NCI-H510A treated with DMSO at 0.1 percent for 48 hours (cell line): ENCODE results near the gene SLC12A4.
"Not testable (repeated sequence)": the region's sequence is repeated elsewhere in the genome, so short reads cannot be mapped to it uniquely, and the experiment has no call there.

Experiments
- DNase-seq: peaks from one replicate; lab custom pipeline; 2025; lab: John Stamatoyannopoulos, UW

The SLC12A4 gene

GRCh38 chr16:67941469-67942199 lies 26.8 kb downstream of the SLC12A4 start:
- DNase-seq: no peak

DNA sequence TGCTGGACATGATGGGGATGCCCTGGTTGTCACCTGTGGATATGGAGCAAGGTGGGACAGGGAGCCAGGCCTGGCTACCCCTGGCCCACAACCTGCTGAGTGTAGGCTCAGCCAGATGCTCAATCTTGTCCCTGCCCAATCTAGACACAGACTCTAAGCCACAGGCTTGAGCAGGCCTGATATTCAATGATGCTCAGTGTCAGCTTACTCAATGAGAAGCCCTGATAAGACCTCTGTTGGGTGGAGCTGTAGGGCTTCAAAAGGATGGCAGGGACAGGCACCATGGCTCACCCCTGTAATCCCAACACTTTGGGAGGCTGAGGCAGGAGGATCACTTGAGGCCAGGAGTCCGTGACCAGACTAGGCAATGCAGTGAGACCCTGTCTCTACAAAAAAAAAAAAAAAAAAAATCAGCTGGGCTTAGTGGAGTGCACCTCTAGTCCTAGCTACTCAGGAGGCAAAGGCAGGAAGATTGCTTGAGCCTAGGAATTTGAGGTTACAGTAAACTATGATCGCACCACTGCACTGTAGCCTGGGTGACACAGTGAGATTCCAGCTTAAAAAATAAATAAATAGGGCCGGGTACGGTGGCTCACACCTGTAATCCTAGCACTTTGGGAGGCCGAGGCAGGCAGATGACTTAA lies 27.9 kb downstream of the SLC12A4 start:
- no peak for DNase-seq

GRCh38 chr16:67939507-67940445 lies 28.7 kb downstream of the SLC12A4 start:
- DNase-seq: no peak

- DNase-seq: not testable (repeated sequence)
Observed at GRCh38 chr16:67937713-67938112, 30.7 kb downstream of the SLC12A4 start.

DNA sequence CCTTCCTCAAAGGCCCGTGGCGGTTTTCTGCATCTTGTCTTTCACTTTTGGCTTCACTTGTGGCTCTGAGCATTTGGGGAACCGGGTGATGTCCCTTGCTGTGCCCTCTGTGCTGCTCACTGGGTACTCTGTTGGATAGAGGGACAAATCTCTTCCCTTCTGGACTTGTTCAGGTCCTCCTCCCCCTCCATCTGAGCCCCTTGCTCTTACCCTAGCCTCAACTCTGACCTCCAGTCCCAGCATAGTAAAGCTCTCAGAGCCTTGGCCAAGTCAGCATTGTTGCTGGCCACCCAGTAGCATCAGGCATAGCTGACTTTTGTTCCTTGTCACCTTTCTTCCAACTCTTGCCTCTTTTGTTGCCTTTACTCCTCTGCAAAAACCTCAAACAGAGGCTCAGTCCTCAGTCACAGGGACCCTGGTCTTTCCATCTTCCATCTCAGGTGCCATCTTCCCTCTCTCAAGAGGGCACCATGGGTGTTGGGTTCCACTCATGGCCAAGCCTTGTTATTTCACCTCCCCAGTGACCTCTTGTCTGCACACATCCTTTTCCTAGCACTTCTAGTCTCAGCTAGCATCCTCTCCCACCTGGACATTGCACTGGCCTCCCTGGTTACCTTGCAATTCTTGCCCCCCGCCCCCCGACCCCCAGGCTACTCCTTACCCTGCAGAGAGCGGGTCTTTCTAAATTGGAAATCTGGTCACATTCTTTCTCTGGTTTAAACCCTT lies 31.4 kb downstream of the SLC12A4 start:
- peak; percentile 17 for DNase-seq

DNA sequence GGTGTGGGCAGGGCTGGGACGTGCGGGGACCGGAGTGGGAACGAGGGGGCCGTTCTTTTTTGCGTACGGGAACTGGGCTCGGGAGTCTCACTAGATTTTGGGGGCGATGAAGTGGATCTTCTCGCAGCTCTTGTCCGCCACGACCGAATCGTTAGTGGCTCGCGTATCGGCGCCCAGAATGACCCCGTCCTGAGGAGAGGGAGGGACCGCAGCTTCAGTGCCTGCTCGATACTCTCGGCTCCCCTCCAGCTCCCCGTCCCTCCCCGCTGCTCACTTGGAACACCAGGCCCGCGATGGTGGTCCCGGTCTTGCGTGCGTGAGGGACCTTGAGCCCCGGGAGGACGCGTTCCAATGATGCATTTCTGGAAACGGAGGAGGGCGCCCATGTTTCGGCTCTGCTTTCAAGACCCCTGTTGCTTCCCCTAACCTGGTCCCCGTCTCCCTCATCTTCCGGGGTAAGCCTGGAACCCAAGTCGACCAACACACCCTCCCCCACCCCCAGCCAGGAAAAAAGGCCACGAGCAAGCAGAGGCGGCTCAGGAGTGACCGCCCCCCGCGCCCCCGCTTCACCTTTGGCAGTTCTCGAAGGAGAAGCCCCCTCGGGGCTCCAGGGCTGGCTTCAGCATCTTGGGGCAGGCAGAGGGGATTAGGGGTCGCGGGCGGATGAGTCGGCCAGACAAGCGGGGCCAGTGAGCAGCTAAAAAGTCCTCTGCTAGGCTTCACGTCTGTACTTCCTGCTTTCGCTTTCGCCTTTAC lies 32.1 kb downstream of the SLC12A4 start, which contains the start of gene PSMB10:
Gene PSMB10 (minus strand): TSS at position 727 of the 756 bp plus-strand sequence. CDS start 101 bp downstream, at position 626.
- no peak for DNase-seq

DNA sequence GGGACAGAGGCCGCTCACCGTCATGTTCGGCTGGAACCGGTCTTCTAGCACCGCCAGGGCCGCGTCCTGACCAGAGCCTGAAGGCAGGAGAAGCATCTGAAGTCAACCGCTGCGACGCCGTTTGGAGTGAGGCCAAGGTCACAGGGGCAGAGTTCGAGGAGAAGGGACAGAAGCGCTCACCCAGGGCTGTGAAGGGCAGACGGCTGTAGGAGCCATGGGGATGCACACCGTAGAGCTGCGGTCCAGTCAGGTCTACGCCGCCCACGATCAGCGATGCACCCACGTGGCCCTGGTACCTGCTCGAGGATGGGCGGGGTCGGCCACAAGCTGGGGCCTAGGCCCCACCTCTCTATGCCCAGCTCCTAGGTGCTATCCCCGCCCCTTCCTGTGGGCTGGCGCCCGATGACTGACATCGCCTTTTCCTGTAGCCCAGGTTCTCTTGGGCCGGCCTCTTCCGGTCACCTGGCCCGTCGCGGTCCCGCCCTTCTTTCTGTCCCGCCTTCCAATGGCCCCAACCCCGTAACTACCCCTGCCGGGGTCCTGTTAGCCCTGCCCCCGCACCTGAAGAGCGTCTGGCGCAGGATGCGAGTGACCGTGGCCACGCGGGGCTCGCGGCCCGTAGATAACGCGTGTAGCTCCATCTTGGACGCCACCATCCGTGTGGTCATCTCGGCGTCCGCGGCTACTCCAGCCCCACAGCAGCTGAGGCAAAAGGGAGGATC lies 32.9 kb downstream of the SLC12A4 start:
- peak; percentile 93 for DNase-seq

GRCh38 chr16:67935101-67935401 lies 33.4 kb downstream of the SLC12A4 start:
- no peak for DNase-seq

DNA sequence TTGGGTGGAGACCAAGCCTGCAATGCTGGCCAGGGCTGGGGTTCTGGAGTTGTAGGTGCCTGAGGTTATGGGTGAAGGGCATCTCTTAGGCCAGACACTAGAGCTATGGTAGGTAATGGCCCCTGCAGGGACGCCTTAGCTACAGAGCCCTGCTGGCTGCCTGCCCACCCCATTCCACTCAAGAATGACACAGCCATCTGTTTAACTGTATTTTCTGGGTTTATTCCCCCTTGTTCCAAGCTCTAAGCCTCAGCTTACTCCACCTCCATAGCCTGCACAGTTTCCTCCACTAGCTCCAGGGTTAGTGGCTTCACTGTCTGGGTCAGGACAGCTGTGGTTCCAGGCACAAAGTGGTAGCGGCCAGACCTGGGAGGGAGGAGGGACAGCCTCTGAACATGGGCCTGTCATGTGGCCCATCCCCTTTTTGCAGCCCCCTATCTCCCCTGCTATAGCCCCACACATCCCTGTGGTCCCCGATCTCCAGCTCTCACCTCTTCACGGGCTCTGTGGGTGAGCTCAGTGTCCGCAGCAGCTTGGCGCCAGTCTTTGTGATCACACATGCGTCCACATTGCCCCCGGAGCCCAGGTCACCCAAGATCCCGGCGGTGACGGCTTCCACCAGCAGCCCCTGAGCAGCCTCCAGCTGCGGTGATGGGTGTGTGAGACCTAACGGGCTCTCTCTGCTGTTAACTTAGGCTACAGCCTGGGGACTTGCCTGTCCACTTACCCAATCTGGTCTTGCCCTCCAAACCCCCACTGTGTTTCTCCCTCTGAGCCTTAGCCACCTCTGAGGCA lies 33.9 kb downstream of the SLC12A4 start:
- no peak for DNase-seq

- DNase-seq: no peak
Observed at GRCh38 chr16:67933805-67934204, 34.6 kb downstream of the SLC12A4 start.

DNA sequence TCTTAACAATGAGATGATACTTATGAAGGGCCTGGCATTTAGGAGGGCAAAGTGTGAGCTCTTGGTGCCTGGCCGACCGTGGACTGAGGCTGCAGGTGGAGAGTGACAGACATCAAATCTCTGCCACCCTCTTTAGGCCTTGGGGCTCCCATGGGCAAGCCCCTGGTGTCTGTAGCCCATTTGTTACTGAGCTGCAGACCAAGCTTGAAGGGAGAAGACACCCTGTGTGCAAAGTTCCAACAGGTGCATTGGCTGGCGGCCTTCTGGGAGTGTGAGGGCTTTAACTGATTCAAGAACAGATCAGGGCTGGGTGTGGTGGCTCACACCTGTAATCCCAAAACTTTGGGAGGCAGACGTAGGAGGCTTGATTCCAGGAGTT lies 36.0 kb downstream of the SLC12A4 start:
- no peak for DNase-seq

DNA sequence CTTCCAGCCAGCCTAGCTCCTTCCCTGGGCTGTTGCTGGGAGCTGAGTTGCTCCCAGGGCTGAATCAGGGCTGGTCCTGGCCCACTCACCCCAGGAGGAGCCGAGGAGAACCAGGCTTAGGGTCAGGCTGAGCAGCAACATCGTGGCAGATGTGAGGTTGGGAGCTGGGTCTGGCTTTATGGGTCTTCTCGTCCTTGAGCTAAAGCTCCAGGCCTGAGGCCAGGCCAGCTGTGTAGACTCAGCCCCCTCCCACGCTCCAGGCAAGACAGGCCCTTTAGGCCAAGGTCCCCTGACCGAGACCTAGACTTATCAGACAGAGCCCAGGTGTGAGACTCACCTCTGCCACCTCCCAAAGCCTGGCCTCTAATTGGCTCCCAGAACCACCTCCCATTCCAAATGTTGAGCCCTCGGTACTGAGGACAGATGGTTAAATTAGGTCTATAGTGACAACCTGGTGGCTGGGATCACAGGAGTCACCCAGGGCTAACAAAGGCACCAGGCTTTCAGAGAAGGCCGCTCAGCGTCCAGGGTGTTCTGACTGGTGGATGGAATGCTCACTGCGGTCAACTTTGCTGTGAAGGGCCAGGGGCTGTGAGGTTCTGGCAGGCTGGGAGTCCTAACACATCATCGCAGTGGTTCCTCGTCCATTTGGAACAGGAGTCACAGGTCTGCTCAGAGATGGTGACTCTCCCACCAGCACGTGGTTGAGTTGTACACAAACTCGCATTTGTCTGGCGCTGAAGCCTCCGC lies 36.5 kb downstream of the SLC12A4 start, which contains the start of gene CTRL:
Gene CTRL (minus strand): TSS at position 151 of the 750 bp plus-strand sequence. CDS start 10 bp downstream, at position 141.
- DNase-seq: no peak

DNA sequence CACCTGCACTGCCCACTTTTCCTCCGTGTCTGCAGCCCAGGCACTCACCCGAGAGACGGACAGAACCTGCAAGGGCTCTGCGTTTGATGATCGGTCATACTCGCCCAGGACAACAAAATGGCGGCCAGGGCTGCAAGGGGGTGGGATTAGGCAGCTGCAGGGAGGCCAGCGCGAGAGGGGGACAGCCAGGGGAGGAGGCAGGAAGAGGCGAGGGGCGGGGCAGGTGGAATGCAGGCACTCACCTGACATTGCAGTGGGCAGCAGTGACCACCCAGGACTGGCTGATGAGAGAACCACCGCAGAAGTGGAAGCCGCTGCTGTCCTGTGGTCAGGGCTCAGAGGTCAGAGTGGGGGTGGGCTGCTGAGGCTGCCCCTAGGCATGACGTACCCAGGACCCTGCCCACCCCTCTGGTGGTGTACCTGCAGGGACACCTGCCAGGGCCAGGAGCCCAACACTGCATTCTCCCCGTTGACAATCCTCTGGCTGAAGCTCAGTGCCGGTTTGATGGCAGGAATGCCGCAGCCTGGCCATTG lies 37.7 kb downstream of the SLC12A4 start:
- DNase-seq: no peak

DNA sequence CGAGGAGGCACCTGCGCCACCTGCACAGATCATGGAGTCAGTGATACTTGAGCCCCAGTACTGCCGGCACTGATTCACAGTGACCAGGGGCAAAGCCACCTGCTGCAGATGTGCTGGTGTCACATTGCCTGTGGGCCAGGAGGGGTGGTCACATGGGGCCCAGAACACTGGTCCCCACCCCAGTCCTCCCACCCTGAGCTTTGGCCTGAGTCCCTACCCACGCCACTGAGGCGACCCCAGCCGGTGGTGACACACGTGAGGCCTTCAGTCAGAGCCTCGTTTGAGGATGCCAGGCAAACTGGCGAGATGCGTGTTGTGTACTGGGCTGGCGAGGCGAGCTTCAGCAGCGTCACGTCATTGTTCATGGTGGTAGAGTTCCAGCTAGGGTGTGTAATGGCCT lies 38.2 kb downstream of the SLC12A4 start:
- no peak for DNase-seq

GRCh38 chr16:67928561-67929364 lies 39.7 kb downstream of the SLC12A4 start:
- DNase-seq: peak; percentile 47

GRCh38 chr16:67928147-67928546 lies 40.3 kb downstream of the SLC12A4 start:
- no peak for DNase-seq

DNA sequence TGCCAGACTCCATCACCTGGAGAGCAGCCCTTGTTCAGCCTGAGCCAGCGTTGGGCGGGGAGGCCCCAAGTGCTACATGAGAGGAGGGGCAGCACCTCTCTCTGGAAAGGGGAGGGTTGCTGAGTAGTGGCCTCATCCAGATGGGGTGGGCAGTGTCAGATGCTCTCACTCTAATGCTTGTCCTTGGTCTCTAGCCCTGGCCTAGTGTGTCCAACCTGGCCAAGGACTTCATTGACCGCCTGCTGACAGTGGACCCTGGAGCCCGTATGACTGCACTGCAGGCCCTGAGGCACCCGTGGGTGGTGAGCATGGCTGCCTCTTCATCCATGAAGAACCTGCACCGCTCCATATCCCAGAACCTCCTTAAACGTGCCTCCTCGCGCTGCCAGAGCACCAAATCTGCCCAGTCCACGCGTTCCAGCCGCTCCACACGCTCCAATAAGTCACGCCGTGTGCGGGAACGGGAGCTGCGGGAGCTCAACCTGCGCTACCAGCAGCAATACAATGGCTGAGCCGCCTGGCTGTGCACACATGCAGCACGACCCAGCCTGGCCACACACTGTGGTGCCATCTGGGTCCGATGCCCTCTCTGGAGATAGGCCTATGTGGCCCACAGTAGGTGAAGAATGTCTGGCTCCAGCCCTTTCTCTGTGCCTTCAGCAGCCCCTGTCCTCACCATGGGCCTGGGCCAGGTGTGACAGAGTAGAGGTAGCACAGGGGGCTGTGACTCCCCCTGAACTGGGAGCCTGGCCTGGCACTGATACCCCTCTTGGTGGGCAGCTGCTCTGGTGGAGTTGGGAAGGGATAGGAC lies 41.1 kb downstream of the SLC12A4 start:
- DNase-seq: no peak
